Spleen (tissue), 11 donors: ENCODE measurements around the gene TCF7L1. TPM values are rescaled to one million over a fixed set of nuclear protein-coding genes. Genes with fewer than 3 reads are reported as not detected.

ENCODE experiments used
- DNase-seq: peaks from one replicate; pipeline ENCODE4 v3.0.0-alpha.2; 2020
- H3K27ac ChIP-seq, 8 donors: fragments of 200-600 bp; sonication (generic) in 7 of 8; 1 replicate in 4 of 8; 2 replicates in 4 of 8; pipeline versions ENCODE4 v1.5.0 to v1.8.0; 2016 to 2021; ENCODE audit warnings: inconsistent platforms in 4 of 8, mild to moderate bottlenecking in 4 of 8, moderate library complexity in 1 of 8
- H3K27me3 ChIP-seq, 7 donors: fragments of 200-600 bp; sonication (generic) in 6 of 7; replicated peaks in 1 of 7; 1 replicate in 4 of 7; 2 replicates in 3 of 7; pipeline versions ENCODE4 v1.5.0 to v1.8.0; 2016 to 2021; ENCODE audit warnings: inconsistent platforms in 3 of 7, mild to moderate bottlenecking in 1 of 7
- H3K36me3 ChIP-seq, 6 donors: fragments of 200-600 bp; sonication (generic) in 5 of 6; 1 replicate in 4 of 6; 2 replicates in 2 of 6; pipeline versions ENCODE4 v1.5.0 to v1.8.0; 2016 to 2021; ENCODE audit warnings: inconsistent platforms in 2 of 6
- H3K4me1 ChIP-seq, 6 donors: fragments of 200-600 bp; sonication (generic) in 5 of 6; 1 replicate in 3 of 6; 2 replicates in 3 of 6; pipeline versions ENCODE4 v1.5.0 to v1.8.0; 2016 to 2021; ENCODE audit warnings: inconsistent platforms in 3 of 6
- H3K4me3 ChIP-seq, 8 donors: fragments of 200-600 bp; sonication (generic) in 7 of 8; 1 replicate in 4 of 8; 2 replicates in 4 of 8; pipeline versions ENCODE4 v1.5.0 to v1.8.0; 2016 to 2021; ENCODE audit warnings: inconsistent platforms in 4 of 8, mild to moderate bottlenecking in 4 of 8, moderate library complexity in 2 of 8
- H3K9me3 ChIP-seq, 8 donors: fragments of 200-600 bp; sonication (generic) in 7 of 8; 1 replicate in 4 of 8; 2 replicates in 4 of 8; pipeline versions ENCODE4 v1.5.0 to v1.8.0; 2016 to 2021; ENCODE audit warnings: inconsistent platforms in 4 of 8
- POLR2A ChIP-seq, 3 donors: fragments of 450-650 bp; IDR thresholded peaks; one replicate each; pipeline ENCODE4 v1.5.1; 2017; ENCODE audit warnings: antibody characterized with exemption in 3 of 3, mild to moderate bottlenecking in 1 of 3
- POLR2AphosphoS5 ChIP-seq, 3 donors: sonication (generic); formaldehyde crosslinking; IDR thresholded peaks; one replicate each; pipeline ENCODE4 v1.5.1; 2017; ENCODE audit warnings: antibody characterized with exemption in 3 of 3
- WGBS, 5 donors: extraction: QIAGEN DNeasy Blood & Tissue Kit in 3 of 5; methylation state at CpG; one replicate each; pipeline versions ENCODE4 v1.1.5 to v1.1.7; 2013 to 2018; 5-methylcytosine and 5-hydroxymethylcytosine counted together
- intact Hi-C: fragments of 100-400 bp; cut with DNase I; formaldehyde crosslinking; loops from one replicate; pipeline ENCODE4 v1.15.0; 2023; ENCODE audit warnings: low total_unique reads
- polyA plus RNA-seq, 3 donors: library from polyadenylated mRNA; stranded (reverse); fragments of 200-250 nt; gene quantifications; one replicate each; pipeline ENCODE4 v1.2.1, GENCODE V29; 2013
- total RNA-seq, 7 donors: library from RNA; depleted of rRNA in 3 of 7; stranded (reverse); fragments of >200 nt in 3 of 7; fragmentation: NEBNext Ultra II Directional in 4 of 7; extraction: Animal tissue kit (Norgen Biotek cat#: 25700) in 4 of 7; gene quantifications; one replicate each; pipeline versions ENCODE4 v1.1.0 to v1.2.1, GENCODE V29; 2016 to 2021
- TF ChIP-seq, protein P1 (sequence below), 11 experiments: fragments of 200-600 bp in 7 of 11; fragments of 450-650 bp in 4 of 11; sonication (generic) in 4 of 11; IDR thresholded peaks in 8 of 11; conservative IDR thresholded peaks in 3 of 11; 1 replicate in 7 of 11; 2 replicates in 4 of 11; pipeline versions ENCODE4 v1.4.0 to v1.8.0; 2016 to 2021; ENCODE audit warnings: antibody characterized with exemption in 11 of 11, inconsistent platforms in 4 of 11, mild to moderate bottlenecking in 1 of 11
- donor health status: healthy with polysubstance abuse.
- donor health status: DM: no; HTN: no; CAD: no; lungs with moderate emphysema.
- donor health status: DM: no; HTN: no; CAD: no.
- donor health status: Bipolar disorder and iron deficiency.
- donor health status: healthy.
- donor health status: DM: no; HTN: no; CAD: no.
- donor health status: DM: yes; HTN: yes; CAD: no.

The TCF7L1 gene
- total and polyA plus RNA-seq, 10 donors: 2.0 to 15.8 (median 6.4) TPM

DNA sequence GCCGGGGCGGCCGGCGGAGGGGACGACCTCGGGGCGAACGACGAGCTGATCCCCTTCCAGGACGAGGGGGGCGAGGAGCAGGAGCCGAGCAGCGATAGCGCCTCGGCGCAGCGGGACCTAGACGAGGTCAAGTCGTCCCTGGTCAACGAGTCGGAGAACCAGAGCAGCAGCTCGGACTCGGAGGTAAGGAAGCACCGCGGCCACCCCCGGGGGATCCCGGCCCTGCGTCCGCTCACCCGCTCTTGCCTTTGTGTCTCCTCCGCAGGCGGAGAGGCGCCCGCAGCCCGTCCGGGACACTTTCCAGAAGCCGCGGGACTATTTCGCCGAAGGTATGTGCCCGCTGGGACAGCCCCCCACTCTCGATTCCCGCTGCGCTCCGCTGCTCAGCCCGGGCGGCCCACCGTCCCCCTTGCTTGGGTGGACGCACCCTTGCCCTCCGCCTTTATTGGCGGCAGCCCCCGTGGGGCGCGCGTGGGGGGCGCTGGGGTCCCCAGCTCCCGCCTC lies 611 bp downstream of the TCF7L1 start:
- Histone ChIP-seq H3K9me3 (no peaks in the 10 kb centered on the region), H3K27ac (peak overlapping the region in 6 of 8 donors; percentile 33 to 71 (median 57)), H3K36me3 (no peaks in the 10 kb centered on the region), H3K27me3 (peaks cover 2 to 74% (median 36%) of the 10 kb centered on the region in 7 donors), H3K4me3 (peak overlapping the region; percentile 44 to 85 (median 55)), H3K4me1 (peaks cover 8 to 62% (median 41%) of the 10 kb centered on the region in 6 donors)
- intact Hi-C loops: loop anchor here (5.0 kb wide), 2 partner anchors 67 to 153 kb away; no protein-coding TSS in a partner anchor
- TF ChIP-seq POLR2AphosphoS5 (IDR thresholded peaks at IDR 0.05) (no peak), POLR2A (IDR thresholded peaks at IDR 0.05) (no peak)
- TF ChIP-seq, protein P1, sequence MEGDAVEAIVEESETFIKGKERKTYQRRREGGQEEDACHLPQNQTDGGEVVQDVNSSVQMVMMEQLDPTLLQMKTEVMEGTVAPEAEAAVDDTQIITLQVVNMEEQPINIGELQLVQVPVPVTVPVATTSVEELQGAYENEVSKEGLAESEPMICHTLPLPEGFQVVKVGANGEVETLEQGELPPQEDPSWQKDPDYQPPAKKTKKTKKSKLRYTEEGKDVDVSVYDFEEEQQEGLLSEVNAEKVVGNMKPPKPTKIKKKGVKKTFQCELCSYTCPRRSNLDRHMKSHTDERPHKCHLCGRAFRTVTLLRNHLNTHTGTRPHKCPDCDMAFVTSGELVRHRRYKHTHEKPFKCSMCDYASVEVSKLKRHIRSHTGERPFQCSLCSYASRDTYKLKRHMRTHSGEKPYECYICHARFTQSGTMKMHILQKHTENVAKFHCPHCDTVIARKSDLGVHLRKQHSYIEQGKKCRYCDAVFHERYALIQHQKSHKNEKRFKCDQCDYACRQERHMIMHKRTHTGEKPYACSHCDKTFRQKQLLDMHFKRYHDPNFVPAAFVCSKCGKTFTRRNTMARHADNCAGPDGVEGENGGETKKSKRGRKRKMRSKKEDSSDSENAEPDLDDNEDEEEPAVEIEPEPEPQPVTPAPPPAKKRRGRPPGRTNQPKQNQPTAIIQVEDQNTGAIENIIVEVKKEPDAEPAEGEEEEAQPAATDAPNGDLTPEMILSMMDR (IDR thresholded peaks at IDR 0.05 in 8 of 11, conservative IDR thresholded peaks at IDR 0.05 in 3 of 11): no peak
- DNase-seq: peak; percentile 79
- WGBS, 5 donors: 1 to 2% (median 2%) methylated on average over 32 to 57 of the region's 57 CpGs

- TF ChIP-seq POLR2AphosphoS5 (IDR thresholded peaks at IDR 0.05): no peak
- TF ChIP-seq, protein P1 (IDR thresholded peaks at IDR 0.05 in 8 of 11, conservative IDR thresholded peaks at IDR 0.05 in 3 of 11): no peak
- no peak for TF ChIP-seq POLR2A (IDR thresholded peaks at IDR 0.05)
- no peaks in the 10 kb centered on the region for H3K36me3 ChIP-seq
- peak overlapping the region in 6 of 8 donors; percentile 33 to 71 (median 57) for H3K27ac ChIP-seq
- peaks cover 8 to 62% (median 41%) of the 10 kb centered on the region in 6 donors for H3K4me1 ChIP-seq
- peak overlapping the region; percentile 44 to 85 (median 55) for H3K4me3 ChIP-seq
- H3K9me3 ChIP-seq: no peaks in the 10 kb centered on the region
- 0 to 13% (median 6%) methylated on average over 13 to 45 of the region's 45 CpGs for WGBS, 5 donors
- DNase-seq: peak; percentile 71
- peaks cover 2 to 74% (median 36%) of the 10 kb centered on the region in 7 donors for H3K27me3 ChIP-seq
- intact Hi-C loops: loop anchor here (5.0 kb wide), 2 partner anchors 67 to 153 kb away; no protein-coding TSS in a partner anchor
These were observed 1.2 kb downstream of the TCF7L1 start for GRCh38 chr2:85134255-85134895.

- Histone ChIP-seq H3K36me3 (no peaks in the 10 kb centered on the region), H3K4me3 (peak overlapping the region in 7 of 8 donors; percentile 0 to 85 (median 56)), H3K9me3 (no peaks in the 10 kb centered on the region), H3K4me1 (peaks cover 8 to 62% (median 41%) of the 10 kb centered on the region in 6 donors), H3K27ac (peak overlapping the region in 1 of 8 donors; percentile 71), H3K27me3 (peaks cover 2 to 74% (median 36%) of the 10 kb centered on the region in 7 donors)
- TF ChIP-seq, protein P1 (IDR thresholded peaks at IDR 0.05 in 8 of 11, conservative IDR thresholded peaks at IDR 0.05 in 3 of 11): no peak
- TF ChIP-seq POLR2AphosphoS5 (IDR thresholded peaks at IDR 0.05) (no peak), POLR2A (IDR thresholded peaks at IDR 0.05) (no peak)
- 24 to 47% (median 34%) methylated on average over 43 to 46 of the region's 46 CpGs for WGBS, 5 donors
- intact Hi-C loops: loop anchor here (5.0 kb wide), 2 partner anchors 68 to 152 kb away; no protein-coding TSS in a partner anchor
- no peak for DNase-seq
These were observed 1.9 kb downstream of the TCF7L1 start for GRCh38 chr2:85134896-85135659.

DNA sequence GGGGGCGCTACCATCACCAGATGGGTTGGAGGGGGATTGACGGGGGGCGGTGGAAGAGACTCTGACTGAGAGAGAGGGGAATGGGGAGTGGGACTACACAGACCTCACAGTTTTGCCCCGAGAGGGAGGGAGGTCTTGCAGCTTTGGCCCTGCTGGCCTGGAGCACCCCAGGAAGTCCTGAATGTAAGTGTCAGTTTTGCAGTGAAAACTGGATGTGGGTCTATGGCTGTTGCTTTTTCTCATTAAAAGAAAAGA lies 2.4 kb downstream of the TCF7L1 start:
- H3K4me1 ChIP-seq: peaks cover 8 to 62% (median 41%) of the 10 kb centered on the region in 6 donors
- no peak for TF ChIP-seq POLR2AphosphoS5 (IDR thresholded peaks at IDR 0.05)
- TF ChIP-seq, protein P1 (IDR thresholded peaks at IDR 0.05 in 8 of 11, conservative IDR thresholded peaks at IDR 0.05 in 3 of 11): no peak
- TF ChIP-seq POLR2A (IDR thresholded peaks at IDR 0.05): no peak
- no peaks in the 10 kb centered on the region for H3K36me3 ChIP-seq
- H3K27me3 ChIP-seq: peaks cover 2 to 74% (median 36%) of the 10 kb centered on the region in 7 donors
- DNase-seq: no peak
- 77 to 85% (median 79%) methylated on average over 4 of the region's 4 CpGs for WGBS, 5 donors
- H3K4me3 ChIP-seq: peak overlapping the region in 1 of 8 donors; percentile 85
- intact Hi-C loops: no loop called here
- H3K27ac ChIP-seq: no peak overlapping the region
- H3K9me3 ChIP-seq: no peaks in the 10 kb centered on the region
